MM.1S (cell line): ENCODE measurements around the gene ARHGAP30.

ENCODE experiments used
- CTCF ChIP-seq: fragments of 300-600 bp; sonication (generic); IDR thresholded peaks from 2 replicates; pipeline ENCODE4 v1.5.1; 2016; ENCODE audit warnings: antibody characterized with exemption, low read length, mixed read lengths
- EZH2 ChIP-seq: fragments of 300-600 bp; sonication (generic); optimal IDR thresholded peaks from 2 replicates; pipeline ENCODE3; 2017; ENCODE audit warnings: low read depth, mild to moderate bottlenecking, antibody characterized with exemption, low read length, mixed read lengths
- EZH2phosphoT487 ChIP-seq: fragments of 300-600 bp; sonication (generic); IDR thresholded peaks from 2 replicates; pipeline ENCODE4 v1.6.1; 2018; ENCODE audit warnings: antibody characterized with exemption, low read length

GRCh38 chr1:161072751-161073449 lies 3.2 kb upstream of the ARHGAP30 start:
- no peak for TF ChIP-seq EZH2phosphoT487
- no peak for TF ChIP-seq CTCF
- TF ChIP-seq EZH2 = no peak
